Measurements from ENCODE around the gene GSTP1. TPM values are rescaled to one million over a fixed set of nuclear protein-coding genes. Genes with fewer than 3 reads are reported as not detected.

GSTP1 gene
- total RNA-seq, 2 experiments from 2014 or later: 195 to 198 TPM

GRCh38 chr11:67632982-67633755 lies 49.6 kb downstream of the GSTP1 start:
- CTCF ChIA-PET: interaction anchor here (1.8 kb wide), 1 partner anchor 26 kb away, joined by 6 read pairs; no protein-coding TSS in a partner anchor
- no peak overlapping the region for H3K4me3 Mint-ChIP-seq
- no peaks in the 10 kb centered on the region for H3K9me3 Mint-ChIP-seq
- POLR2A ChIA-PET: interaction anchor here (0.6 to 5.6 kb wide), 2 partner anchors 15 to 20 kb away, joined by 3 to 38 read pairs; no protein-coding TSS in a partner anchor
- DNase-seq: no peak
- H3K36me3 Mint-ChIP-seq (ENCODE audit: low read depth): no peaks in the 10 kb centered on the region
- H3K27me3 Mint-ChIP-seq: no peaks in the 10 kb centered on the region
- H3K27ac Mint-ChIP-seq: no peak overlapping the region
- peaks cover 27% of the 10 kb centered on the region for H3K4me1 Mint-ChIP-seq

- H3K36me3 Mint-ChIP-seq (ENCODE audit: low read depth): no peaks in the 10 kb centered on the region
- no peak overlapping the region for H3K4me3 Mint-ChIP-seq
- DNase-seq: no peak
- ChIA-PET CTCF (no interaction called here), POLR2A (no interaction called here)
- H3K4me1 Mint-ChIP-seq: peaks cover 22% of the 10 kb centered on the region
- H3K27ac Mint-ChIP-seq: no peak overlapping the region
- H3K27me3 Mint-ChIP-seq: no peaks in the 10 kb centered on the region
- no peaks in the 10 kb centered on the region for H3K9me3 Mint-ChIP-seq
Observed at GRCh38 chr11:67633758-67634365, 50.2 kb downstream of the GSTP1 start.

- Mint-ChIP-seq H3K27me3 (no peaks in the 10 kb centered on the region), H3K4me3 (no peak overlapping the region), H3K4me1 (peaks cover 18% of the 10 kb centered on the region), H3K9me3 (no peaks in the 10 kb centered on the region), H3K36me3 (ENCODE audit: low read depth) (no peaks in the 10 kb centered on the region), H3K27ac (no peak overlapping the region)
- DNase-seq: no peak
- CTCF ChIA-PET: no interaction called here
- POLR2A ChIA-PET: interaction anchor here (1.0 kb wide), 1 partner anchor 11 kb away, joined by 5 read pairs; no protein-coding TSS in a partner anchor
Observed at GRCh38 chr11:67634366-67635230, 51.0 kb downstream of the GSTP1 start.

- Mint-ChIP-seq H3K27me3 (no peaks in the 10 kb centered on the region), H3K27ac (no peak overlapping the region), H3K4me1 (peaks cover 18% of the 10 kb centered on the region), H3K4me3 (no peak overlapping the region), H3K9me3 (no peaks in the 10 kb centered on the region), H3K36me3 (ENCODE audit: low read depth) (no peaks in the 10 kb centered on the region)
- no peak for DNase-seq
- POLR2A ChIA-PET: interaction anchor here (1.0 kb wide), 1 partner anchor 11 kb away, joined by 5 read pairs; no protein-coding TSS in a partner anchor
- CTCF ChIA-PET: interaction anchor here (1.2 kb wide), 1 partner anchor 22 kb away, joined by 8 read pairs; no protein-coding TSS in a partner anchor
Observed at GRCh38 chr11:67635231-67635521, 51.6 kb downstream of the GSTP1 start.

Other genes with a start within 250 kb of the GSTP1 start
- 10 to 100 TPM; 74.0 to 74.1 TPM for gene POLD4, start 230.3 kb upstream of the GSTP1 start, total RNA-seq
- under 1 TPM; 0.65 to 0.71 TPM for gene CLCF1, start 210.2 kb upstream of the GSTP1 start, total RNA-seq
- gene RAD9A, start 191.8 kb upstream of the GSTP1 start, total RNA-seq: 10 to 100 TPM; 48.0 to 53.9 TPM
- 100 to 1,000 TPM; 308 to 315 TPM for gene PPP1CA, start 182.0 kb upstream of the GSTP1 start, total RNA-seq
- gene TBC1D10C, start 179.7 kb upstream of the GSTP1 start, total RNA-seq: 100 to 1,000 TPM; 285 to 310 TPM
- gene CARNS1, start 168.1 kb upstream of the GSTP1 start, total RNA-seq: 1 to 10 TPM in 1 of 2 experiments, under 1 TPM in 1; 0.76 to 1.1 TPM
- gene RPS6KB2, start 155.3 kb upstream of the GSTP1 start, total RNA-seq: 10 to 100 TPM; 56.9 to 57.1 TPM
- gene PTPRCAP, start 146.1 kb upstream of the GSTP1 start, total RNA-seq: 100 to 1,000 TPM; 398 to 401 TPM
- 100 to 1,000 TPM; 192 to 196 TPM for gene CORO1B, start 140.3 kb upstream of the GSTP1 start, total RNA-seq
- gene GPR152, start 131.1 kb upstream of the GSTP1 start, total RNA-seq: not detected
- gene CABP4, start 128.5 kb upstream of the GSTP1 start, total RNA-seq: 1 to 10 TPM; 2.3 to 3.3 TPM
- 10 to 100 TPM; 36.3 to 37.6 TPM for gene TMEM134, start 114.6 kb upstream of the GSTP1 start, total RNA-seq
- gene AIP, start 100.8 kb upstream of the GSTP1 start, total RNA-seq: 100 to 1,000 TPM; 152 to 159 TPM
- gene PITPNM1, start 78.4 kb upstream of the GSTP1 start, total RNA-seq: 100 to 1,000 TPM; 116 to 120 TPM
- gene CDK2AP2, start 75.7 kb upstream of the GSTP1 start, total RNA-seq: 100 to 1,000 TPM; 116 to 119 TPM
- gene CABP2, start 60.4 kb upstream of the GSTP1 start, total RNA-seq: not detected
- gene NDUFV1, start 23.1 kb downstream of the GSTP1 start, total RNA-seq: 100 to 1,000 TPM; 174 to 193 TPM
- gene NUDT8, start 46.1 kb downstream of the GSTP1 start, total RNA-seq: 10 to 100 TPM in 1 of 2 experiments, 1 to 10 TPM in 1; 9.3 to 10.8 TPM
- gene TBX10, start 56.0 kb downstream of the GSTP1 start, total RNA-seq: not detected
- gene ACY3, start 66.9 kb downstream of the GSTP1 start, total RNA-seq: under 1 TPM; 0.18 to 0.25 TPM
- gene ALDH3B2, start 90.8 kb downstream of the GSTP1 start, total RNA-seq: not detected